Fibroblast of lung (primary cell): ENCODE data around the gene SVBP.

Experiments used
- CTCF ChIP-seq, 2 donors: IDR thresholded peaks in 1 of 2; conservative IDR thresholded peaks in 1 of 2; 1 replicate in 1 of 2; 2 replicates in 1 of 2; pipeline ENCODE4 v1.5.1; 2011 to 2012; ENCODE audit warnings: low read length in 2 of 2, control low read depth in 1 of 2, inconsistent platforms in 1 of 2, low read depth in 1 of 2, mild to moderate bottlenecking in 1 of 2
- EZH2 ChIP-seq: IDR thresholded peaks from 2 replicates; pipeline ENCODE4 v1.5.1; 2012; ENCODE audit warnings: low read length, control low read depth, mild to moderate bottlenecking; ENCODE audit errors: missing control alignments

GRCh38 chr1:42777852-42778251, 39.3 kb downstream of the SVBP start:
- TF ChIP-seq CTCF (conservative IDR thresholded peaks at IDR 0.05 in 1 of 2, IDR thresholded peaks at IDR 0.05 in 1 of 2; ENCODE audit: low read depth in 1 of 2, low read length in 2 of 2) = peak; percentile 77 to 81
- TF ChIP-seq EZH2 = no peak
